GM12864 (cell line): ENCODE results near the gene JUP.
"Not testable (repeated sequence)": the region's sequence is repeated elsewhere in the genome, so short reads cannot be mapped to it uniquely, and the experiment has no call there.

Source experiments
- DNase-seq: peaks from one replicate; pipeline ENCODE4 v3.0.0-alpha.2; 2011; ENCODE audit warnings: low read depth
- H3K4me3 ChIP-seq: 2 replicates; pipeline ENCODE4 v1.5.1; 2011; ENCODE audit warnings: mild to moderate bottlenecking, low read depth, low read length, control low read depth
- TF ChIP-seq, protein P1 (sequence below): IDR thresholded peaks from 2 replicates; pipeline ENCODE4 v1.5.1; 2011; ENCODE audit warnings: low read depth, mild to moderate bottlenecking, moderate library complexity, low read length, control low read depth, inconsistent platforms; ENCODE audit errors: missing control alignments

Gene JUP

GRCh38 chr17:41784207-41784744, 2.2 kb downstream of the JUP start:
- H3K4me3 ChIP-seq: no peak overlapping the region
- TF ChIP-seq, protein P1, sequence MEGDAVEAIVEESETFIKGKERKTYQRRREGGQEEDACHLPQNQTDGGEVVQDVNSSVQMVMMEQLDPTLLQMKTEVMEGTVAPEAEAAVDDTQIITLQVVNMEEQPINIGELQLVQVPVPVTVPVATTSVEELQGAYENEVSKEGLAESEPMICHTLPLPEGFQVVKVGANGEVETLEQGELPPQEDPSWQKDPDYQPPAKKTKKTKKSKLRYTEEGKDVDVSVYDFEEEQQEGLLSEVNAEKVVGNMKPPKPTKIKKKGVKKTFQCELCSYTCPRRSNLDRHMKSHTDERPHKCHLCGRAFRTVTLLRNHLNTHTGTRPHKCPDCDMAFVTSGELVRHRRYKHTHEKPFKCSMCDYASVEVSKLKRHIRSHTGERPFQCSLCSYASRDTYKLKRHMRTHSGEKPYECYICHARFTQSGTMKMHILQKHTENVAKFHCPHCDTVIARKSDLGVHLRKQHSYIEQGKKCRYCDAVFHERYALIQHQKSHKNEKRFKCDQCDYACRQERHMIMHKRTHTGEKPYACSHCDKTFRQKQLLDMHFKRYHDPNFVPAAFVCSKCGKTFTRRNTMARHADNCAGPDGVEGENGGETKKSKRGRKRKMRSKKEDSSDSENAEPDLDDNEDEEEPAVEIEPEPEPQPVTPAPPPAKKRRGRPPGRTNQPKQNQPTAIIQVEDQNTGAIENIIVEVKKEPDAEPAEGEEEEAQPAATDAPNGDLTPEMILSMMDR: no peak
- no peak for DNase-seq

GRCh38 chr17:41782142-41782541, 4.4 kb downstream of the JUP start:
- DNase-seq: no peak
- TF ChIP-seq, protein P1: no peak
- H3K4me3 ChIP-seq: no peak overlapping the region

- H3K4me3 ChIP-seq: no peak overlapping the region
- no peak for DNase-seq
- TF ChIP-seq, protein P1: no peak
Observed at GRCh38 chr17:41781404-41782110, 5.0 kb downstream of the JUP start.

- TF ChIP-seq, protein P1: no peak
- H3K4me3 ChIP-seq: no peak overlapping the region
- DNase-seq: no peak
Observed at GRCh38 chr17:41779954-41780353, 6.6 kb downstream of the JUP start.

- H3K4me3 ChIP-seq: no peak overlapping the region
- TF ChIP-seq, protein P1: no peak
- no peak for DNase-seq
Observed at GRCh38 chr17:41777574-41778188, 8.8 kb downstream of the JUP start.

- no peak for DNase-seq
- H3K4me3 ChIP-seq: no peak overlapping the region
- TF ChIP-seq, protein P1: no peak
Observed at GRCh38 chr17:41777157-41777573, 9.3 kb downstream of the JUP start.

DNA sequence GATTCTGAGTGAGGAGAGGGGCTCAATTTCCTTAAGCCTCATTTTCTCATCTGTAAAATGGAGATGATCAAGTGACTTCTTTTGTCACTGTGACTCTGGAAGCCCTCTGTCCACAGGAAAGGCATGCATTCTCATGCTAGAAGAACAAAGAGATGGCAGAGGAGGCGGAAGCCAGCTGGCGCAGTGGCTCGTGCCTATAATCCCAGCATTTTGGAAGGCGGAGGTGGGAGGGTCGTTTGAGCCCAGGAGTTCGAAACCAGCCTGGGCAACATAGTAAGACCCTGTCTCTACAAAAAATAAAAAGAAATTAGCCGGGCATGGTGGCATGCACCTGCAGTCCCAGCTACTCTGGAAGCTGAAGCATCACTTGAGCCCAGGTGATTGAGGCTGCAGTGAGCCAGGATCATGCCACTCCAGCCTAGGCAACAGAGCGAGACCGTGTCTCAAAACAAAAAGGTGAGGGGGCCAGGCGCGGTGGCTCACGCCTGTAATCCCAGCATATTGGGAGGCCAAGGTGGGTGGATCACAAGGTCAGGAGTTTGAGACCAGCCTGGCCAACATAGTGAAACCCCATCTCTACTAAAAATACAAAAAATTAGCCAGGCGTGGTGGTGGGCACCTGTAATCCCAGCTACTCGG, 10.1 kb downstream of the JUP start:
- not testable (repeated sequence) for DNase-seq, H3K4me3 ChIP-seq
